OCI-LY7 (cell line): ENCODE results near the gene CARD16. TPM values are rescaled to one million over a fixed set of nuclear protein-coding genes. Genes with fewer than 3 reads are reported as not detected.
"Not testable (repeated sequence)": the region's sequence is repeated elsewhere in the genome, so short reads cannot be mapped to it uniquely, and the experiment has no call there.

Experiments
- BruUV-seq: library from RNA; stranded (reverse); fragments of 400-500 nt; replicated peaks from 2 replicates; lab custom pipeline; 2021; lab: Mats Ljungman, UMichigan
- CTCF ChIA-PET: fragments of 300-600 bp; sonication (Branson Sonifier 250); formaldehyde crosslinking; loops from one replicate; lab custom pipeline; 2022; ENCODE audit warnings: antibody characterized with exemption; ENCODE audit not compliant: unreplicated experiment; lab: Charles Lee
- POLR2A ChIA-PET: fragments of 300-600 bp; sonication (Branson Sonifier 250); formaldehyde crosslinking; loops from one replicate; lab custom pipeline; 2022; ENCODE audit warnings: antibody characterized with exemption; lab: Charles Lee
- DNase-seq: peaks from one replicate; pipeline ENCODE4 v3.0.0-alpha.2; 2015; ENCODE audit warnings: low spot score
- H2AFZ ChIP-seq: fragments of 200-600 bp; sonication (generic), shearing (Covaris generic); 2 replicates; pipeline ENCODE4 v1.6.1; 2014; ENCODE audit warnings: mild to moderate bottlenecking, antibody characterized with exemption, low read length, moderate library complexity
- H3K27ac ChIP-seq: fragments of 200-600 bp; sonication (generic); 2 replicates; pipeline ENCODE4 v1.5.1; 2014; ENCODE audit warnings: mixed run types, low read depth, mild to moderate bottlenecking, moderate library complexity, low read length, inconsistent platforms; ENCODE audit not compliant: poor library complexity, severe bottlenecking
- H3K36me3 ChIP-seq: fragments of 200-600 bp; sonication (generic); 2 replicates; pipeline ENCODE4 v1.6.1; 2014; ENCODE audit warnings: mild to moderate bottlenecking, antibody characterized with exemption, low read length, moderate library complexity, mixed read lengths; ENCODE audit not compliant: insufficient read depth
- H3K4me1 ChIP-seq: fragments of 200-600 bp; sonication (generic); 2 replicates; pipeline ENCODE4 v1.5.1; 2014; ENCODE audit warnings: mild to moderate bottlenecking, low read length; ENCODE audit not compliant: insufficient read depth, poor library complexity, severe bottlenecking
- H3K4me2 ChIP-seq: fragments of 200-600 bp; sonication (generic); 2 replicates; pipeline ENCODE4 v1.6.1; 2014; ENCODE audit warnings: mild to moderate bottlenecking, low read length
- H3K4me3 ChIP-seq: fragments of 200-600 bp; sonication (generic); 2 replicates; pipeline ENCODE4 v1.5.1; 2014; ENCODE audit warnings: mild to moderate bottlenecking, low read depth, low read length; ENCODE audit not compliant: poor library complexity, severe bottlenecking
- H3K79me2 ChIP-seq: fragments of 200-600 bp; sonication (generic); 2 replicates; pipeline ENCODE4 v1.6.1; 2016; ENCODE audit warnings: low read depth, mild to moderate bottlenecking, low read length, moderate library complexity, mixed read lengths; ENCODE audit not compliant: insufficient read depth
- H3K9me2 ChIP-seq: fragments of 200-600 bp; sonication (generic); 2 replicates; pipeline ENCODE4 v1.6.1; 2016; ENCODE audit warnings: mild to moderate bottlenecking, low read length, mixed read lengths; ENCODE audit not compliant: insufficient read depth
- H3K9me3 ChIP-seq: fragments of 200-600 bp; sonication (generic); 2 replicates; pipeline ENCODE4 v1.6.1; 2014; ENCODE audit warnings: mild to moderate bottlenecking, mixed run types, low read length, mixed read lengths
- H4K20me1 ChIP-seq: fragments of 200-600 bp; sonication (generic); 2 replicates; pipeline ENCODE4 v1.6.1; 2014; ENCODE audit warnings: mild to moderate bottlenecking, antibody characterized with exemption, low read length, moderate library complexity, mixed read lengths; ENCODE audit not compliant: insufficient read depth
- CTCF ChIP-seq: fragments of 200-600 bp; sonication (generic); conservative IDR thresholded peaks from 2 replicates; pipeline ENCODE4 v1.5.1; 2014; ENCODE audit warnings: mild to moderate bottlenecking, antibody characterized with exemption, low read length, moderate library complexity, mixed read lengths
- EZH2phosphoT487 ChIP-seq: fragments of 200-600 bp; sonication (generic); IDR thresholded peaks from 2 replicates; pipeline ENCODE4 v1.6.1; 2018; ENCODE audit warnings: low read depth, borderline replicate concordance, mild to moderate bottlenecking, mixed run types, antibody characterized with exemption, low read length, moderate library complexity, mixed read lengths
- intact Hi-C: fragments of 100-400 bp; cut with micrococcal nuclease; formaldehyde crosslinking; loops from one replicate; pipeline ENCODE4 v1.10.0; 2022; ENCODE audit not compliant: unreplicated experiment
- total RNA-seq, 2 experiments: library from RNA; depleted of rRNA in 1 of 2; stranded (reverse); fragments of >200 nt in 1 of 2; shearing (Covaris generic) in 1 of 2; gene quantifications; 2 replicates each; pipeline ENCODE4 v1.2.3, GENCODE V29; 2014 to 2022

Gene CARD16
- total RNA-seq, 2 experiments from 2014 or later = 0.42 to 0.44 TPM

- BruUV-seq = no TSS peak
- no peak overlapping the region for H3K4me3 ChIP-seq
- no peaks in the 10 kb centered on the region for H3K4me1 ChIP-seq
- TF ChIP-seq EZH2phosphoT487 = no peak
- TF ChIP-seq CTCF = no peak
- H3K9me2 ChIP-seq = no peaks in the 10 kb centered on the region
- no peaks in the 10 kb centered on the region for H3K9me3 ChIP-seq
- intact Hi-C loops = no loop called here
- no peak for DNase-seq
- no peaks in the 10 kb centered on the region for H4K20me1 ChIP-seq
- ChIA-PET CTCF (no interaction called here), POLR2A (no interaction called here)
- H3K79me2 ChIP-seq = no peaks in the 10 kb centered on the region
- H3K27ac ChIP-seq = no peak overlapping the region
- H3K4me2 ChIP-seq = no peak overlapping the region
- no peaks in the 10 kb centered on the region for H3K36me3 ChIP-seq
- H2AFZ ChIP-seq = no peak overlapping the region
Measured at GRCh38 chr11:105071089-105071732, 26.1 kb upstream of the CARD16 start.

GRCh38 chr11:105070306-105070705 is 25.2 kb upstream of the CARD16 start:
- no peak overlapping the region for H3K4me3 ChIP-seq
- intact Hi-C loops = no loop called here
- H3K4me1 ChIP-seq = no peaks in the 10 kb centered on the region
- H3K9me2 ChIP-seq = no peaks in the 10 kb centered on the region
- no peak overlapping the region for H3K4me2 ChIP-seq
- CTCF ChIA-PET = no interaction called here
- H3K79me2 ChIP-seq = no peaks in the 10 kb centered on the region
- no TSS peak for BruUV-seq
- no peaks in the 10 kb centered on the region for H3K36me3 ChIP-seq
- no peak for TF ChIP-seq CTCF
- no peak for TF ChIP-seq EZH2phosphoT487
- H2AFZ ChIP-seq = no peak overlapping the region
- H3K9me3 ChIP-seq = no peaks in the 10 kb centered on the region
- H3K27ac ChIP-seq = no peak overlapping the region
- POLR2A ChIA-PET = no interaction called here
- no peak for DNase-seq
- no peaks in the 10 kb centered on the region for H4K20me1 ChIP-seq

- H4K20me1 ChIP-seq, H3K36me3 ChIP-seq, H3K79me2 ChIP-seq, DNase-seq, H3K9me3 ChIP-seq, H3K9me2 ChIP-seq, CTCF ChIA-PET, H3K4me1 ChIP-seq, H2AFZ ChIP-seq, intact Hi-C loops, H3K4me3 ChIP-seq, H3K4me2 ChIP-seq, H3K27ac ChIP-seq, POLR2A ChIA-PET, BruUV-seq: not testable (repeated sequence)
Measured at GRCh38 chr11:105069749-105070148, 24.6 kb upstream of the CARD16 start.

GRCh38 chr11:105063245-105063941 is 18.3 kb upstream of the CARD16 start:
- POLR2A ChIA-PET, H3K4me3 ChIP-seq, DNase-seq, BruUV-seq, H3K79me2 ChIP-seq, H3K36me3 ChIP-seq, H4K20me1 ChIP-seq, H2AFZ ChIP-seq, CTCF ChIA-PET, H3K4me1 ChIP-seq, intact Hi-C loops, H3K4me2 ChIP-seq, H3K9me2 ChIP-seq, H3K9me3 ChIP-seq, H3K27ac ChIP-seq: not testable (repeated sequence)
